ENCODE results near the gene CYP21A2.

GRCh38 chr6:32060966-32061655 lies 22.9 kb downstream of the CYP21A2 start:
- TF ChIP-seq POLR2A (IDR thresholded peaks at IDR 0.05) (no peak), CTCF (IDR thresholded peaks at IDR 0.05) (no peak)
